Right renal pelvis (tissue), 4 donors: ENCODE data around the gene NHERF2. TPM values are rescaled to one million over a fixed set of nuclear protein-coding genes. Genes with fewer than 3 reads are reported as not detected.

Experiments
- DNase-seq, 4 donors: peaks; one replicate each; pipeline ENCODE4 v3.0.0-alpha.2; 2013; ENCODE audit warnings: low read depth in 4 of 4, low spot score in 3 of 4, missing footprints in 1 of 4
- polyA plus RNA-seq, 4 donors: library from polyadenylated mRNA; unstranded; fragments of 120-200 nt; gene quantifications; one replicate each; pipeline ENCODE4 v1.2.1, GENCODE V29; 2013; ENCODE audit not compliant: insufficient read length in 4 of 4

Gene NHERF2
- polyA plus RNA-seq, 4 donors = 117 to 185 (median 126) TPM

DNA sequence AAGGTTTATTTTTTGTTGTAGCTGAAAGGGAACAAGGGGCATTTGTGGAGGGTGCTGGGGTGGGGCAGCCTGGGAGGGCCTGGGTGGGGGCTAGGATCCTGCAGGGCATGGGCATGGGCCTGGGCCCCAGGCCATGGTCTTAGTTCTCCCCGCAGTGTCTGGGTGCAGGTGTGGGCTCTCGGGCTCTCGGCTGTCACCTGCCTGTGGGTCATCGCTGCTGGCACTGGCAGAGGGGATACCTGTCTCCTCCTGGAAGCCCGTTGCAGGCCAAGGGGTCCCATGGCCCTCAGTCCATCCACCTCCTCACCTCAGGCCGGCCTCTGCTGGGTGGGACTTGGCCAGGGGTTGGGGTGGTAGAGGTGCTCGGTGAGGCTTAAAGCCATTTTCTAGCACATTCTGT lies 51.4 kb downstream of the NHERF2 start:
- no peak for DNase-seq

DNA sequence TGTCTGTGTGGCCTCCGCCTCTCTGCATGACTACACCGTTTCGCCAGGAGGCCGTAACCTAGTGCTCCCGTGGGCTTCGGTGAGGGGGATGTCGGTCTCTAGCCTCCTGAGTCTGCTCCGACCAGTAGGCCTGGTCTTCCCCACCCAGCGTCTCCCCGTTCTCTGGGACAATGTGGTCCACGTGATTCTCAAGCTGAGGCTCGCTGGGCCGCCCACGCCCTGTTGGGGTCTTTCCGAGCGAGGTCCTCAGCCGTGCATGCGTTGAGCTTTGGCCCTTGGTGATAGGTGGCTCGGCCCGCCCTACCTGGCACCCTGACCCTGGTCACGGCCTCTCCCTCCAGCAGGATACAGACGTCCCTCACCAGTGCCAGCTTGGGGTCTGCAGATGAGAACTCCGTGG lies 52.0 kb downstream of the NHERF2 start:
- no peak for DNase-seq

DNA sequence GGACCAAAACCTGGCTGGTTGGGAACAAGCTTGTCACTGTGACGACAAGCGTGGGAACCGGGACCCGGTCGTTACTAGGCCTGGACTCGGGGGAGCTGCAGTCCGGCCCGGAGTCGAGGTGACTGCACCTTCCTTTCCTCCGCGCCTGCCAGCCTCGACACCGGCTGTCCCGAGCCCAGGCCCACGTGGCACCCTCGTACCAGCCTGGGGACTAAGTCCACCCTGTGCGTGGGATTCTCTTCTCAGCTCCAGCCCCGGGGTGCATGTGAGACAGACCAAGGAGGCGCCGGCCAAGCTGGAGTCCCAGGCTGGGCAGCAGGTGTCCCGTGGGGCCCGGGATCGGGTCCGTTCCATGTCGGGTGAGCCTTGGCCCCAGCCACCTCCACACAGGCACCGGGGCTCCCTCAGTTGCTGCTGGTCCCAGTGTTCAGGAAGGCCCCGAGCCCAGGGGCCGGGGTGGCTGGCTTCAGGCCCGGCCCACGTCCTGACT lies 52.7 kb downstream of the NHERF2 start:
- DNase-seq = no peak

DNA sequence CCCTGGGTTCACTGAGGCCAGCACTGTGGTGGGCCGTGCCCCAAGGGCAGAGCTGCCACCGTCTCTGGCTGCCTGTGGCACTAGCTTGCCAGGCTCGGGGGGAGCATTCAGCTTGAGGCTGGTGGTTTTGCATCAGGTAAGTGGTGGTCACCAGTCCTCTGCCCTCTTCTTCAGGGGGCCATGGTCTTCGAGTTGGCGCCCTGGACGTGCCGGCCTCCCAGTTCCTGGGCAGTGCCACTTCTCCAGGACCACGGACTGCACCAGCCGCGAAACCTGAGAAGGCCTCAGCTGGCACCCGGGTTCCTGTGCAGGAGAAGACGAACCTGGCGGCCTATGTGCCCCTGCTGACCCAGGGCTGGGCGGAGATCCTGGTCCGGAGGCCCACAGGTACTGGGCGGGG lies 53.3 kb downstream of the NHERF2 start:
- no peak for DNase-seq

DNA sequence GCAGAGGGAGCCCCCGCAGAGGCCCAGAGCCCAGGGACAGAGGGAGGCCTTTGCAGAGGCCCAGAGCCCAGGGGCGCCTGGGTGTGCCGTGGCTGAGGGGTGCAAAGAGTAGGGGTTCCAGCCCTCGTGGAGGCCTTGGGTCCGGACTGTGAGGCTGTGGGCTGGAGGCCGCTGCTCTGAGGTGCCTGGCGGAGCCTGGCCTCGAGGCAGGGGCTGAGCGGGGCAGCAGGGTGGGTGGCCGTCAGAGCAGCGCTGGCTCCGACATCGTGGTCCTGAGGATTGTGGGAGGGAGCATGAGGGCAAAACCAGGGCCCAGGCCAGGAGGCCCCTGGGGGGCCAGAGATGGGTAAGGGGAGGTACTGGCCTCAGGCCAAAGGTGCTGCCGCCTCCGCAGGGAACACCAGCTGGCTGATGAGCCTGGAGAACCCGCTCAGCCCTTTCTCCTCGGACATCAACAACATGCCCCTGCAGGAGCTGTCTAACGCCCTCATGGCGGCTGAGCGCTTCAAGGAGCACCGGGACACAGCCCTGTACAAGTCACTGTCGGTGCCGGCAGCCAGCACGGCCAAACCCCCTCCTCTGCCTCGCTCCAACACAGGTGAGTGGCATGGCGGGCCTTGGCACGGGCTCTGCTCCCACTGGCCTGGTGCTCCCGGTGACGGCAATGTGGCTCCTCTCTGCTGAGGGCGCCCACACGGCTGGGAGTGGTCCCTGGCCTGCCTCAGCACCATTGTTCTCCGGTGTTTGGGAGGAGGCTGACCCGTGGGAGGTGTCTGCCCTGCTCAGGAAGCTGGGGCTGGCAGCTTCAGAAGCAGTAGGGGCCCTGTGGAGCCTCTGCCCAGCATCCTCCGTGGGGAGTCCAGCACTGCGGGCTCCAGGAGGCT lies 54.7 kb downstream of the NHERF2 start:
- no peak for DNase-seq

DNA sequence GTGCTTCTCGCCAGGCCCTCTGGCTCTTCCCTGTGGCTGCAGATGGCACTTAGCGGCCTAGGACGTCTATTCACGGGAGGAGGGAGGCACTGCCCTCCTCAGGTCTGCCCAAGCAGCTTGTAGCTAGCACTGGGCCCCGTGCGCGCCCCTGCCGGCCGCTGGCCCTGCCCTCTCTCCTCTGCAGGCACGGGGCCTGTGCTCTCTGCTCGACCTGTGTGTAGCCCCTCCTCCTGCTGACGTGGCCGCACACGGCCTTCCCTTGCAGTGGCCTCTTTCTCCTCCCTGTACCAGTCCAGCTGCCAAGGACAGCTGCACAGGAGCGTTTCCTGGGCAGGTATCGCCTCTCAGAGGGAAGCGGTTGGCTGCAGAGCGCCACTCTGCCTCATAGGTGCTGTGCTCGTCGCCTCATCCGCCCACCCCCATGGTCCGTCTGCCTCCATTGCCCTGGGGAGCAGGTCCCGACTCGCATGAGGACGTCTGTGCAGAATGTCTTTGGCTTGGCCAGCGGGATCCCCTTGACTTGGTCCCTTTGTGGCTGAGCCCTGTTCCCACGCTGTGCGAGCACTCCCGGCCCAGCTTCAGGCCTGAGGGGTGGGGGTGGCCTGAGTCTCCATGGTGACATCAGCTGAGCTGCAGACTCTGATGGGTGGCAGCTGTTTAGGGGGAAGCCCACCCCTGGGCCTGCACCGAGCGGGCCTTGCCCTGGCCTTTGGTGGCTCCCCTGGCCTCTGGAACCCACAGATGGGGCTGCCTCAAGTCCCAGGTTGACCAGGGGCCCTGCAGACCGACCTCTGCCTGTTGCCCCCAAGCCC lies 55.7 kb downstream of the NHERF2 start:
- DNase-seq = peak in 3 of 4 donors; percentile 51 to 69 (median 60)

DNA sequence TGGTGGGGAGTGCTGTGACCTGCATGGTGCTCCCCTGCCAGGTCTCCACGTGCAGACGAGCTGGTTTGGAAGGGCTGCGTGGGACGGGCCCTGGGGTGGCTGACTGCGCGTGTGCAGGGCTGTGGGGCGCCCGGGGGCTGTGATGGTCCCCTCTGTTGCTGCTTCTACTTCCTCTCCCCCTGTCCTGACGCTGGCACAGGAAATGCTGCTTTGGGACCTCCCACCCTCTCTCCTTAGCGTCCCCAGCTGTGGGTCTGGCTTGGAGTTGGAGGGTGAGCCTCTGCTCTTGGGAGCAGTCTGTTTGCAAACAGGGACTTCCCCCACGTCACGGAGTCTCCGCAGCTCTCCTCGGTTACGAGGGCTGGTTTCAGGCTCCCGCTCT lies 56.3 kb downstream of the NHERF2 start:
- peak in 2 of 4 donors; percentile 43 to 69 for DNase-seq

DNA sequence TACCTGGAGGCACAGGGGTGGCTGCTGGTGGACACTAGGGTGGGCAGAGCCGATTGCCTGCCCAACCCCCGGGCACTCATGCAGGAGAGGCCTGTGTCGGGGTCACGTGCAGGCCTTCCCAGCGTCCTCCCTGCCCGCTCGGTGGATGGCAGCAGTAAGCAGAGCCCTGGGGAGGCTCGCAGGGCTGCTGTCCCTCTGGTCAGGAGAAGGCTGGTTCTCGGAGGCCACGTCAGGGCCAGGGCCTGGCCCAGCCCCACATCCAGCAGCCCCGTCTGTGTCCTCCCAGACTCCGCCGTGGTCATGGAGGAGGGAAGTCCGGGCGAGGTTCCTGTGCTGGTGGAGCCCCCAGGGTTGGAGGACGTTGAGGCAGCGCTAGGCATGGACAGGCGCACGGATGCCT lies 56.7 kb downstream of the NHERF2 start:
- no peak for DNase-seq

DNA sequence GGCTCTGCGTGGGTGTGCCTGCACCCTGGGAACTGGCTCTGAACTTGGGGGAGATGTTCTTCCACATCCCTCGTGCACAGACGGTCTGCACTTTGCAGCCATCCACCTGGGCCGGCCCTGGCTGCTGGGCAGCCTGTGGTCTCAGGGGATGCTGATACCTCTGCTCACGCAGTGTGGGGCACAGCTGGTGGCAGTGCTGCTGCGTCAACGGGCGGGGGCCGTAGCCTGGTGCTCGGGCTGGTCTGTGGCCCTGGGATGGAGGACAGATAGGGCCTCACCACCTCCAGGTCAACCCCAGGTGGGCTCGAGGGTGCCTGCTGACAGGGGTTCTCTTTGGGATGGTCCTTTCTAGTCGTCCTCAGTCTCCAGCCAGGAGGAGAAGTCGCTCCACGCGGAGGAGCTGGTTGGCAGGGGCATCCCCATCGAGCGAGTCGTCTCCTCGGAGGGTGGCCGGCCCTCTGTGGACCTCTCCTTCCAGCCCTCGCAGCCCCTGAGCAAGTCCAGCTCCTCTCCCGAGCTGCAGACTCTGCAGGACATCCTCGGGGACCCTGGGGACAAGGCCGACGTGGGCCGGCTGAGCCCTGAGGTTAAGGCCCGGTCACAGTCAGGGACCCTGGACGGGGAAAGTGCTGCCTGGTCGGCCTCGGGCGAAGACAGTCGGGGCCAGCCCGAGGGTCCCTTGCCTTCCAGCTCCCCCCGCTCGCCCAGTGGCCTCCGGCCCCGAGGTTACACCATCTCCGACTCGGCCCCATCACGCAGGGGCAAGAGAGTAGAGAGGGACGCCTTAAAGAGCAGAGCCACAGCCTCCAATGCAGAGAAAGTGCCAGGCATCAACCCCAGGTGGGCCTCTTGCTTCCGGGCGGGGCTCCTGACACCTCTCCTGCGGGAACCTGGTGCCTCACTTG lies 57.4 kb downstream of the NHERF2 start:
- no peak for DNase-seq

DNA sequence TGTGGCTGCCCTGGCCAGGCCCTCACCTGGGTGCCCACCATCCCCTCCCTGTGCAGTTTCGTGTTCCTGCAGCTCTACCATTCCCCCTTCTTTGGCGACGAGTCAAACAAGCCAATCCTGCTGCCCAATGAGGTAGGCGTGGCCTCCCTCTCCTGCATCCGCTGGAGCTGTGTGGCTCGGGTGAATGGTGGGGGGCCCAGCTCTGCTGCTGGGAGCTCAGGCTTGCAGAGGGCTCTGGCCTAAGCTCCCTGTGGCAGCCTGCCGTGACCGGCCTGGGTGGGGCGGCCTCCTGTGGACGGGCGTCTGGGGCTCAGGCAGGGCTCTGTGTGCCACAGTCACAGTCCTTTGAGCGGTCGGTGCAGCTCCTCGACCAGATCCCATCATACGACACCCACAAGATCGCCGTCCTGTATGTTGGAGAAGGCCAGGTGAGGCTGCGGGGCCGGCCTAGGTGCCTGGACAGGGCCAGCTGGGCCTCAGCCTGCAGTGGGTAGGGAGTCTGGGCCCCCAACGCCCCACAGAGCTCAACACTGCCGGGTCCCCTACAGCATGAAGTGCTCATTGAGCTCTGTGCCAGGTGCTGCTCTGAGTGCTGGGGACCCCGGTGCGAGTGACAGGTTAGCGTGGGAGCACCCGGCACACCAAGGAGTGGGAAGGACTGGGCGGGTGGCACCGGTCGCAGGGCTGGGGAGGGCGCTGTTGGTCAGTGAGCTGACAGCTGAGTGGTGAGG lies 58.4 kb downstream of the NHERF2 start:
- no peak for DNase-seq

DNA sequence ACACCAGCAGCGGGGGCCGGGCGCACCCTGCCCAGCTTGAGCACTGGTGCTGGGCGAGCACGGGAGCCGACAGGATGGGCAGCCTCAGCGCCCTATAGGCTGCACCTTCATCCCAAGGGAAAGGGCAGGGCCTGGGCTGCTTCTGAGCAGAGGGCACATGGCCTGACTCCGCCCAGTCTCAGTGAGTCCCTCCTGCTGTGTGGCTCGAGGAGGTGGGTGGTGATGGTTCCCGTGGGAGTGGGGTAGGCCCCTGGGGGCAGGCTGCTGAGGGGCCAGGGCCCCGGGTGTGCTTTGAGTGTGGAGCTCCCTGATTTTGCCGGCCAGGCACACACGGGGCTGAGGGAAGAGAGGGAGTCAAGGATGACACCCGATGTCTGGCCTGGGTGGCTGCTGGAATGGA lies 59.0 kb downstream of the NHERF2 start:
- no peak for DNase-seq

DNA sequence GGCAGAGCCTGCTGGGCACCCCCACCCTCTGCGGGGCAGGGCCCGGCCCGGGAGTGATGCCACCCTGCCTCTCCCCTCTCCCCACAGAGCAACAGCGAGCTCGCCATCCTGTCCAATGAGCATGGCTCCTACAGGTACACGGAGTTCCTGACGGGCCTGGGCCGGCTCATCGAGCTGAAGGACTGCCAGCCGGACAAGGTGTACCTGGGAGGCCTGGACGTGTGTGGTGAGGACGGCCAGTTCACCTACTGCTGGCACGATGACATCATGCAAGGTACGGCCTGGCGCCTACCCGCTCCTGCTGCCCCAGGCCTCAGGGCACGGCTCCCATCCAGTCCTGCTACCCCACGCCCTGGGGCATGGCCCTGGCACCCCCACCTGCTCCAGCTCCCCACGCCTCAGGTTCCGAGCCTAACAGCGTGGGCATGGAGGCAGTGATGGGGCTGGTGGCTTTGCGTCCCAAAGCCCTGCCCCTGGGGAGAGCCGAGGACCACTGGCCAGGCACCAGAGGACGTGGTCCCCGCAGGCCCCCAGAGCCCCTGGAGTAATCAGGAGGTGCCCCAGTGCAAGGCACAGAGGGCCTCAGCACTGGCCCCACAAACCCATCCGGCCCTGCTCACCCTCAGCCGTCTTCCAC lies 59.5 kb downstream of the NHERF2 start:
- no peak for DNase-seq

DNA sequence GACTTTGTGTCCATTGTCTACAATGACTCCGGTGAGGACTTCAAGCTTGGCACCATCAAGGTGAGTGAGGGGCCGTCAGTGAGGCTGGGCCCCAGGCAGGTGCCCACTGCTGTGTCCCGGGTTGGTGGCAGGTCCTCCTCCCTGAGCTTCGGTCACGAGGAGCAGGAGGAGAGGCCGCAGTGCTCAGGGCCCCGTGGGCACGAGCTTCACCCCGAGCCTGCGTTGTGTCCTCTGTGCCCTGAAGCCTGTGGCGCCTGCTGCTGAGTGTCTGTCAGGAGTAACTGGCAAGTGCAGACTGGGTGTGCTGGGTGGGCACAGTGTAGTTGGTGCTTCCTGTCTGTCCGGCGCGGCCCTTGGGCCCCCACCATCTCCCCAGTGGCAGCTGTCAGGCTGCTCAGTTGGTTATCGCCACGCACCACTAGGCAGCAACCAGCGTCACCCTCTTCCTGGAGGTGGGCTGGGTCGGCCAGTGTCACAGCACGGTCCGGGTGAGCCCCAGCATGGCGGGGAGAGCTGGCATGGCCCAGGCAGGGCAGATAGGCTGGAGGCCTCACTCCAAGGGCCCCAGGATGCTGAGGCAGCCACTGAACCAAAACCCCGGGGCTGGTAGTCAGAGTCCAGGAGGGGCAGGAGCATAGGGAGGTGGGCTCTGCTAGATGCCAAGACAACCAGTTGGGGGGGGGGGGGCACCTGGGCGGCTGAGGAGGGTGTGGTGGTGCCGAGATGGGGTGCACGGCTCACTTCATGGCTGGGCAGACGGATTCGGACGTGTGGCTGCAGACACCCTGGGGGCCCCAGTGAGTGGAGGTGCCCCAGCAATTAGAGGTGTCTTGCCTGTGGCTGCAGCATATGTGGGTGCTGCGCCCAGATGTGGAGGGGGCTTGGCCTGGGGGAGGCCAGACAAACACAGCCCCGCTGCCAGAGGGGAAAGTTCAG lies 60.4 kb downstream of the NHERF2 start:
- no peak for DNase-seq

DNA sequence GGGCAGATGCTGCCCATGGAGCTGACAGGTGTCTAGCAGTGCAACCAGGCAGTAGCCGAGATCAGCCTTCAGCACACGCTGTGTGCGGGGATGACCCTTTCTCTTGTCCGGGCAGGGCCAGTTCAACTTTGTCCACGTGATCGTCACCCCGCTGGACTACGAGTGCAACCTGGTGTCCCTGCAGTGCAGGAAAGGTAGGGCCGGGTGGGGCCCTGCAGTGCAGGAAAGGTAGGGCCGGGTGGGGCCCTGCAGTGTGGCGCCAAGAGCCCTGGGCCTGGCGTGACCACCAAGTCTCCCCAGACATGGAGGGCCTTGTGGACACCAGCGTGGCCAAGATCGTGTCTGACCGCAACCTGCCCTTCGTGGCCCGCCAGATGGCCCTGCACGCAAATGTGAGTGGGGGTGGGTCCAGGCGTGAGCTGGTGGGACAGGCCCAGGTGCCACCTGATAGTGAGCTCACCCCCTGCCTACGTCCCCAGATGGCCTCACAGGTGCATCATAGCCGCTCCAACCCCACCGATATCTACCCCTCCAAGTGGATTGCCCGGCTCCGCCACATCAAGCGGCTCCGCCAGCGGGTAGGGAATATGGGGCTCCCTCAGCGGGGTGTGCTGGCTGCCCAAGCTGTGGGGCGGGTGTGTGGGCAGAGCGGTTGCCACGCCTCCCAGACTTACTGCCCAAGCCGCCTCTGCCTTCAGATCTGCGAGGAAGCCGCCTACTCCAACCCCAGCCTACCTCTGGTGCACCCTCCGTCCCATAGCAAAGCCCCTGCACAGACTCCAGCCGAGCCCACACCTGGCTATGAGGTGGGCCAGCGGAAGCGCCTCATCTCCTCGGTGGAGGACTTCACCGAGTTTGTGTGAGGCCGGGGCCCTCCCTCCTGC lies 61.3 kb downstream of the NHERF2 start:
- no peak for DNase-seq
